Measurements from ENCODE around the gene NARS2.

NARS2 gene

GRCh38 chr11:78429209-78429608 is 145.5 kb downstream of the NARS2 start:
- Histone ChIP-seq H3K9me3 (ENCODE audit: control insufficient read depth in 1 of 2, low read length in 2 of 2) (no peaks in the 10 kb centered on the region), H3K4me1 (ENCODE audit: control insufficient read depth in 1 of 2, insufficient read depth in 2 of 2, low read length in 2 of 2) (peaks cover 19 to 25% of the 10 kb centered on the region in 2 donors), H3K27me3 (ENCODE audit: control insufficient read depth in 1 of 2, insufficient read depth in 2 of 2, low read length in 2 of 2) (no peaks in the 10 kb centered on the region), H3K36me3 (ENCODE audit: control insufficient read depth in 1 of 2, insufficient read depth in 2 of 2, low read length in 2 of 2) (no peaks in the 10 kb centered on the region), H3K4me3 (ENCODE audit: low read depth in 1 of 2, low read length in 2 of 2) (no peak overlapping the region), H3K9ac (ENCODE audit: low read depth in 1 of 2, low read length in 2 of 2) (no peak overlapping the region), H3K27ac (ENCODE audit: low read depth, low read length) (no peak overlapping the region)

- H3K9me3 ChIP-seq (ENCODE audit: control insufficient read depth in 1 of 2, low read length in 2 of 2): no peaks in the 10 kb centered on the region
- peaks cover 19 to 25% of the 10 kb centered on the region in 2 donors for H3K4me1 ChIP-seq (ENCODE audit: control insufficient read depth in 1 of 2, insufficient read depth in 2 of 2, low read length in 2 of 2)
- no peaks in the 10 kb centered on the region for H3K36me3 ChIP-seq (ENCODE audit: control insufficient read depth in 1 of 2, insufficient read depth in 2 of 2, low read length in 2 of 2)
- no peaks in the 10 kb centered on the region for H3K27me3 ChIP-seq (ENCODE audit: control insufficient read depth in 1 of 2, insufficient read depth in 2 of 2, low read length in 2 of 2)
- H3K4me3 ChIP-seq (ENCODE audit: low read depth in 1 of 2, low read length in 2 of 2): no peak overlapping the region
- no peak overlapping the region for H3K9ac ChIP-seq (ENCODE audit: low read depth in 1 of 2, low read length in 2 of 2)
- no peak overlapping the region for H3K27ac ChIP-seq (ENCODE audit: low read depth, low read length)
Measured at GRCh38 chr11:78428773-78429172, 145.9 kb downstream of the NARS2 start.

- Histone ChIP-seq H3K9ac (ENCODE audit: low read depth in 1 of 2, low read length in 2 of 2) (no peak overlapping the region), H3K27me3 (ENCODE audit: control insufficient read depth in 1 of 2, insufficient read depth in 2 of 2, low read length in 2 of 2) (no peaks in the 10 kb centered on the region), H3K4me3 (ENCODE audit: low read depth in 1 of 2, low read length in 2 of 2) (no peak overlapping the region), H3K9me3 (ENCODE audit: control insufficient read depth in 1 of 2, low read length in 2 of 2) (no peaks in the 10 kb centered on the region), H3K36me3 (ENCODE audit: control insufficient read depth in 1 of 2, insufficient read depth in 2 of 2, low read length in 2 of 2) (no peaks in the 10 kb centered on the region), H3K4me1 (ENCODE audit: control insufficient read depth in 1 of 2, insufficient read depth in 2 of 2, low read length in 2 of 2) (peaks cover 19 to 25% of the 10 kb centered on the region in 2 donors), H3K27ac (ENCODE audit: low read depth, low read length) (no peak overlapping the region)
Measured at GRCh38 chr11:78428266-78428636, 146.4 kb downstream of the NARS2 start.

GRCh38 chr11:78427615-78428265 is 146.9 kb downstream of the NARS2 start:
- no peaks in the 10 kb centered on the region for H3K9me3 ChIP-seq (ENCODE audit: control insufficient read depth in 1 of 2, low read length in 2 of 2)
- no peaks in the 10 kb centered on the region for H3K36me3 ChIP-seq (ENCODE audit: control insufficient read depth in 1 of 2, insufficient read depth in 2 of 2, low read length in 2 of 2)
- no peaks in the 10 kb centered on the region for H3K27me3 ChIP-seq (ENCODE audit: control insufficient read depth in 1 of 2, insufficient read depth in 2 of 2, low read length in 2 of 2)
- no peak overlapping the region for H3K27ac ChIP-seq (ENCODE audit: low read depth, low read length)
- peaks cover 19 to 25% of the 10 kb centered on the region in 2 donors for H3K4me1 ChIP-seq (ENCODE audit: control insufficient read depth in 1 of 2, insufficient read depth in 2 of 2, low read length in 2 of 2)
- H3K9ac ChIP-seq (ENCODE audit: low read depth in 1 of 2, low read length in 2 of 2): no peak overlapping the region
- peak overlapping the region in 1 of 2 donors; percentile 14 for H3K4me3 ChIP-seq (ENCODE audit: low read depth in 1 of 2, low read length in 2 of 2)

GRCh38 chr11:78426845-78427244 is 147.8 kb downstream of the NARS2 start:
- H3K36me3 ChIP-seq (ENCODE audit: control insufficient read depth in 1 of 2, insufficient read depth in 2 of 2, low read length in 2 of 2): no peaks in the 10 kb centered on the region
- no peaks in the 10 kb centered on the region for H3K27me3 ChIP-seq (ENCODE audit: control insufficient read depth in 1 of 2, insufficient read depth in 2 of 2, low read length in 2 of 2)
- H3K27ac ChIP-seq (ENCODE audit: low read depth, low read length): no peak overlapping the region
- H3K4me1 ChIP-seq (ENCODE audit: control insufficient read depth in 1 of 2, insufficient read depth in 2 of 2, low read length in 2 of 2): peaks cover 19 to 22% of the 10 kb centered on the region in 2 donors
- H3K9me3 ChIP-seq (ENCODE audit: control insufficient read depth in 1 of 2, low read length in 2 of 2): no peaks in the 10 kb centered on the region
- H3K9ac ChIP-seq (ENCODE audit: low read depth in 1 of 2, low read length in 2 of 2): no peak overlapping the region
- H3K4me3 ChIP-seq (ENCODE audit: low read depth in 1 of 2, low read length in 2 of 2): no peak overlapping the region

- no peaks in the 10 kb centered on the region for H3K27me3 ChIP-seq (ENCODE audit: control insufficient read depth in 1 of 2, insufficient read depth in 2 of 2, low read length in 2 of 2)
- H3K4me3 ChIP-seq (ENCODE audit: low read depth in 1 of 2, low read length in 2 of 2): no peak overlapping the region
- H3K4me1 ChIP-seq (ENCODE audit: control insufficient read depth in 1 of 2, insufficient read depth in 2 of 2, low read length in 2 of 2): peaks cover 20 to 25% of the 10 kb centered on the region in 2 donors
- no peaks in the 10 kb centered on the region for H3K9me3 ChIP-seq (ENCODE audit: control insufficient read depth in 1 of 2, low read length in 2 of 2)
- no peak overlapping the region for H3K9ac ChIP-seq (ENCODE audit: low read depth in 1 of 2, low read length in 2 of 2)
- no peak overlapping the region for H3K27ac ChIP-seq (ENCODE audit: low read depth, low read length)
- H3K36me3 ChIP-seq (ENCODE audit: control insufficient read depth in 1 of 2, insufficient read depth in 2 of 2, low read length in 2 of 2): no peaks in the 10 kb centered on the region
Measured at GRCh38 chr11:78425399-78426070, 149.1 kb downstream of the NARS2 start.

GRCh38 chr11:78424334-78425270 is 150.1 kb downstream of the NARS2 start:
- H3K27me3 ChIP-seq (ENCODE audit: control insufficient read depth in 1 of 2, insufficient read depth in 2 of 2, low read length in 2 of 2): no peaks in the 10 kb centered on the region
- H3K9me3 ChIP-seq (ENCODE audit: control insufficient read depth in 1 of 2, low read length in 2 of 2): no peaks in the 10 kb centered on the region
- H3K4me1 ChIP-seq (ENCODE audit: control insufficient read depth in 1 of 2, insufficient read depth in 2 of 2, low read length in 2 of 2): peaks cover 20 to 29% of the 10 kb centered on the region in 2 donors
- H3K4me3 ChIP-seq (ENCODE audit: low read depth in 1 of 2, low read length in 2 of 2): no peak overlapping the region
- no peak overlapping the region for H3K9ac ChIP-seq (ENCODE audit: low read depth in 1 of 2, low read length in 2 of 2)
- H3K27ac ChIP-seq (ENCODE audit: low read depth, low read length): no peak overlapping the region
- no peaks in the 10 kb centered on the region for H3K36me3 ChIP-seq (ENCODE audit: control insufficient read depth in 1 of 2, insufficient read depth in 2 of 2, low read length in 2 of 2)

GRCh38 chr11:78423241-78423640 is 151.4 kb downstream of the NARS2 start:
- Histone ChIP-seq H3K36me3 (ENCODE audit: control insufficient read depth in 1 of 2, insufficient read depth in 2 of 2, low read length in 2 of 2) (no peaks in the 10 kb centered on the region), H3K4me3 (ENCODE audit: low read depth in 1 of 2, low read length in 2 of 2) (no peak overlapping the region), H3K9ac (ENCODE audit: low read depth in 1 of 2, low read length in 2 of 2) (no peak overlapping the region), H3K9me3 (ENCODE audit: control insufficient read depth in 1 of 2, low read length in 2 of 2) (no peaks in the 10 kb centered on the region), H3K27ac (ENCODE audit: low read depth, low read length) (no peak overlapping the region), H3K27me3 (ENCODE audit: control insufficient read depth in 1 of 2, insufficient read depth in 2 of 2, low read length in 2 of 2) (no peaks in the 10 kb centered on the region), H3K4me1 (ENCODE audit: control insufficient read depth in 1 of 2, insufficient read depth in 2 of 2, low read length in 2 of 2) (peaks cover 22 to 34% of the 10 kb centered on the region in 2 donors)

- Histone ChIP-seq H3K9ac (ENCODE audit: low read depth in 1 of 2, low read length in 2 of 2) (no peak overlapping the region), H3K27ac (ENCODE audit: low read depth, low read length) (no peak overlapping the region), H3K9me3 (ENCODE audit: control insufficient read depth in 1 of 2, low read length in 2 of 2) (no peaks in the 10 kb centered on the region), H3K4me3 (ENCODE audit: low read depth in 1 of 2, low read length in 2 of 2) (no peak overlapping the region), H3K27me3 (ENCODE audit: control insufficient read depth in 1 of 2, insufficient read depth in 2 of 2, low read length in 2 of 2) (no peaks in the 10 kb centered on the region), H3K4me1 (ENCODE audit: control insufficient read depth in 1 of 2, insufficient read depth in 2 of 2, low read length in 2 of 2) (peaks cover 18 to 33% of the 10 kb centered on the region in 2 donors), H3K36me3 (ENCODE audit: control insufficient read depth in 1 of 2, insufficient read depth in 2 of 2, low read length in 2 of 2) (no peaks in the 10 kb centered on the region)
Measured at GRCh38 chr11:78420796-78421209, 153.9 kb downstream of the NARS2 start.

GRCh38 chr11:78420255-78420764 is 154.4 kb downstream of the NARS2 start:
- Histone ChIP-seq H3K27ac (ENCODE audit: low read depth, low read length) (no peak overlapping the region), H3K36me3 (ENCODE audit: control insufficient read depth in 1 of 2, insufficient read depth in 2 of 2, low read length in 2 of 2) (no peaks in the 10 kb centered on the region), H3K4me1 (ENCODE audit: control insufficient read depth in 1 of 2, insufficient read depth in 2 of 2, low read length in 2 of 2) (peaks cover 21 to 33% of the 10 kb centered on the region in 2 donors), H3K27me3 (ENCODE audit: control insufficient read depth in 1 of 2, insufficient read depth in 2 of 2, low read length in 2 of 2) (no peaks in the 10 kb centered on the region), H3K9me3 (ENCODE audit: control insufficient read depth in 1 of 2, low read length in 2 of 2) (no peaks in the 10 kb centered on the region), H3K4me3 (ENCODE audit: low read depth in 1 of 2, low read length in 2 of 2) (peak overlapping the region in 1 of 2 donors; percentile 8), H3K9ac (ENCODE audit: low read depth in 1 of 2, low read length in 2 of 2) (no peak overlapping the region)

Measured in duodenal mucosa (tissue), 2 donors.